ENCODE results near the gene ARSH.

The ARSH gene

GRCh38 chrX:3037218-3037617, 30.9 kb downstream of the ARSH start:
- no peaks in the 10 kb centered on the region for H3K79me2 ChIP-seq (ENCODE audit: insufficient read depth, low read length)
- TF ChIP-seq CTCF (IDR thresholded peaks at IDR 0.05; ENCODE audit: insufficient read depth, low read length, poor library complexity, severe bottlenecking) (no peak), EZH2phosphoT487 (conservative IDR thresholded peaks at IDR 0.05; ENCODE audit: low read length) (no peak)
- H2AFZ ChIP-seq (ENCODE audit: low read depth, low read length, severe bottlenecking): no peak overlapping the region
- H3K27me3 ChIP-seq (ENCODE audit: low read length): no peaks in the 10 kb centered on the region
- H3K9me2 ChIP-seq (replicated peaks; ENCODE audit: insufficient read depth, low read length): no peaks in the 10 kb centered on the region
- no peak overlapping the region for H3K4me2 ChIP-seq (ENCODE audit: low read depth, low read length, poor library complexity, severe bottlenecking)
- H3K9me3 ChIP-seq (ENCODE audit: insufficient read depth, low read length): no peaks in the 10 kb centered on the region
- H3K27ac ChIP-seq (ENCODE audit: low read depth, low read length): no peak overlapping the region
- H3K9ac ChIP-seq (ENCODE audit: low read length): no peak overlapping the region
- H3K4me3 ChIP-seq (ENCODE audit: insufficient read depth, low read length, poor library complexity, severe bottlenecking): no peak overlapping the region
- no peaks in the 10 kb centered on the region for H4K20me1 ChIP-seq (ENCODE audit: low read depth, low read length)
- H3F3A ChIP-seq (ENCODE audit: insufficient read depth): no peaks in the 10 kb centered on the region
- no peaks in the 10 kb centered on the region for H3K36me3 ChIP-seq (ENCODE audit: low read length)

DNA sequence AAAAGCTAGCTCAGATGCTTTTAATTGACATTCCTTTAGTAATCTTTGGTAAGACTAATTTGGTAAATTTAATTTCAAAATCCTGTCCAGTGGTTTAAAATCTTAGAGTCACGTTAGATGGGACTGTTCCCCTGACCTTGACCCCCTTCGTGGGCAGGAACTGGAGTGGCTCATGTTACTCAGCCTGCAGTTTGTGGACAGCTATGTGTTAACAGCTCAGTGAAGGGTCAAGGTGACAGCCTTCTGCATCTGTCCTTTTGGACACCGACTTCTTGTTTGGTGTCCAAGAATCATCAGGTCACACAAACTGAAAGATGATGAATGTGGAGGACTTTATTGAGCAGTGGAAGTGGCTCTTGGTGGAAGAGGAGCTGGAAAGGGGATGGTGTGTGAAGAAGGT, 37.9 kb downstream of the ARSH start:
- no peak overlapping the region for H3K4me3 ChIP-seq (ENCODE audit: insufficient read depth, low read length, poor library complexity, severe bottlenecking)
- H3K27me3 ChIP-seq (ENCODE audit: low read length): no peaks in the 10 kb centered on the region
- H3K27ac ChIP-seq (ENCODE audit: low read depth, low read length): no peak overlapping the region
- H3K9me2 ChIP-seq (replicated peaks; ENCODE audit: insufficient read depth, low read length): no peaks in the 10 kb centered on the region
- no peaks in the 10 kb centered on the region for H3K36me3 ChIP-seq (ENCODE audit: low read length)
- no peaks in the 10 kb centered on the region for H4K20me1 ChIP-seq (ENCODE audit: low read depth, low read length)
- no peaks in the 10 kb centered on the region for H3K9me3 ChIP-seq (ENCODE audit: insufficient read depth, low read length)
- no peak overlapping the region for H3K9ac ChIP-seq (ENCODE audit: low read length)
- TF ChIP-seq CTCF (IDR thresholded peaks at IDR 0.05; ENCODE audit: insufficient read depth, low read length, poor library complexity, severe bottlenecking): no peak
- TF ChIP-seq EZH2phosphoT487 (conservative IDR thresholded peaks at IDR 0.05; ENCODE audit: low read length): no peak
- H2AFZ ChIP-seq (ENCODE audit: low read depth, low read length, severe bottlenecking): no peak overlapping the region
- H3F3A ChIP-seq (ENCODE audit: insufficient read depth): no peaks in the 10 kb centered on the region
- no peaks in the 10 kb centered on the region for H3K79me2 ChIP-seq (ENCODE audit: insufficient read depth, low read length)
- H3K4me2 ChIP-seq (ENCODE audit: low read depth, low read length, poor library complexity, severe bottlenecking): no peak overlapping the region

DNA sequence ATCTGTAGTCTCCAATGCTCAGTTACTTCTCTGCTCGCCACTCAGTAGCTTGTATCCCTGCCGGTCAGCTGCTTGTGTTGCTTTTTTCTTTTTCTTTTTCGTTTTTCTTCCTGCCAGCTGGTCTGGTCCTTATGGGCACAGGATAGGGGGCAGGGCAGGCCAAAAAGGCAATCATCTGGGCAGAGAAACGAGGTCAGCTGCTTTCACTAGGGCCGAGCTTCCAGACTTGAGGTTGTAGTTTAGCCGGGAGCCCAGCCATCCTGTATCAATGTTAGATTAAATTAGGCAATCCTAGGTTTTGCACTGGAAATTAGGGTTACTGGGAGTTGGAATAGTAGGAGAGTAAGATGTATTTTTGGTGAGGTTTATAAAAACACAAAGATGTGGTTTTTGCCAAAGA, 38.3 kb downstream of the ARSH start:
- Histone ChIP-seq H3K4me3 (ENCODE audit: insufficient read depth, low read length, poor library complexity, severe bottlenecking) (no peak overlapping the region), H3K9ac (ENCODE audit: low read length) (no peak overlapping the region), H3F3A (ENCODE audit: insufficient read depth) (no peaks in the 10 kb centered on the region), H4K20me1 (ENCODE audit: low read depth, low read length) (no peaks in the 10 kb centered on the region), H3K4me2 (ENCODE audit: low read depth, low read length, poor library complexity, severe bottlenecking) (no peak overlapping the region), H3K27ac (ENCODE audit: low read depth, low read length) (no peak overlapping the region), H3K79me2 (ENCODE audit: insufficient read depth, low read length) (no peaks in the 10 kb centered on the region), H3K36me3 (ENCODE audit: low read length) (no peaks in the 10 kb centered on the region), H3K27me3 (ENCODE audit: low read length) (no peaks in the 10 kb centered on the region), H3K9me2 (replicated peaks; ENCODE audit: insufficient read depth, low read length) (no peaks in the 10 kb centered on the region), H2AFZ (ENCODE audit: low read depth, low read length, severe bottlenecking) (no peak overlapping the region), H3K9me3 (ENCODE audit: insufficient read depth, low read length) (no peaks in the 10 kb centered on the region)
- TF ChIP-seq CTCF (IDR thresholded peaks at IDR 0.05; ENCODE audit: insufficient read depth, low read length, poor library complexity, severe bottlenecking): no peak
- no peak for TF ChIP-seq EZH2phosphoT487 (conservative IDR thresholded peaks at IDR 0.05; ENCODE audit: low read length)
